HepG2 (cell line): ENCODE data around the gene ATP6V1F.

Experiments used
- HDAC6 ChIP-seq: fragments of 200-600 bp; sonication (generic); IDR thresholded peaks from 2 replicates; pipeline ENCODE4 v1.7.0; 2017; ENCODE audit warnings: mild to moderate bottlenecking, antibody characterized with exemption, low read length, low read depth
- ISL2 ChIP-seq: sonication (generic); formaldehyde crosslinking; IDR thresholded peaks from 2 replicates; pipeline ENCODE4 v1.5.0; 2020; ENCODE audit warnings: missing genetic modification reagents
- PHF21A ChIP-seq: sonication (generic); formaldehyde crosslinking; IDR thresholded peaks from 2 replicates; pipeline ENCODE4 v1.5.0; 2020; ENCODE audit warnings: mild to moderate bottlenecking, missing genetic modification reagents
- POLR2A ChIP-seq, 2 experiments: IDR thresholded peaks; 2 replicates each; pipeline ENCODE4 v1.6.1; 2011; ENCODE audit warnings: low read depth in 2 of 2, low read length in 2 of 2, mild to moderate bottlenecking in 1 of 2, moderate library complexity in 1 of 2; ENCODE audit not compliant: insufficient read depth in 1 of 2
- TCF7 ChIP-seq: sonication (generic); IDR thresholded peaks from 2 replicates; pipeline ENCODE4 v1.6.1; 2016; ENCODE audit warnings: antibody characterized with exemption, low read depth
- XBP1 ChIP-seq: sonication (generic); formaldehyde crosslinking; IDR thresholded peaks from 2 replicates; pipeline ENCODE4 v1.5.0; 2020; ENCODE audit warnings: missing genetic modification reagents
- ZNF335 ChIP-seq: sonication (generic); formaldehyde crosslinking; IDR thresholded peaks from 2 replicates; pipeline ENCODE4 v1.4.0; 2020; ENCODE audit warnings: missing genetic modification reagents
- TF ChIP-seq, protein P1 (sequence below), 2 experiments: IDR thresholded peaks; 2 replicates each; pipeline ENCODE4 v1.6.1; 2011 to 2012; ENCODE audit warnings: low read length in 2 of 2, borderline replicate concordance in 1 of 2, low read depth in 1 of 2, mild to moderate bottlenecking in 1 of 2, moderate library complexity in 1 of 2
- TF ChIP-seq, protein P2 (sequence below): sonication (generic); formaldehyde crosslinking; IDR thresholded peaks from 2 replicates; pipeline ENCODE4 v1.4.0; 2020; ENCODE audit warnings: missing genetic modification reagents
- TF ChIP-seq, protein P3 (sequence below): sonication (generic); formaldehyde crosslinking; IDR thresholded peaks from 2 replicates; pipeline ENCODE4 v1.8.1; 2023; ENCODE audit warnings: missing genetic modification reagents, inconsistent platforms, borderline replicate concordance
- TF ChIP-seq, protein P4 (sequence below): sonication (generic); formaldehyde crosslinking; IDR thresholded peaks from 2 replicates; pipeline ENCODE4 v1.5.0; 2020; ENCODE audit warnings: mild to moderate bottlenecking, missing genetic modification reagents, moderate library complexity

DNA sequence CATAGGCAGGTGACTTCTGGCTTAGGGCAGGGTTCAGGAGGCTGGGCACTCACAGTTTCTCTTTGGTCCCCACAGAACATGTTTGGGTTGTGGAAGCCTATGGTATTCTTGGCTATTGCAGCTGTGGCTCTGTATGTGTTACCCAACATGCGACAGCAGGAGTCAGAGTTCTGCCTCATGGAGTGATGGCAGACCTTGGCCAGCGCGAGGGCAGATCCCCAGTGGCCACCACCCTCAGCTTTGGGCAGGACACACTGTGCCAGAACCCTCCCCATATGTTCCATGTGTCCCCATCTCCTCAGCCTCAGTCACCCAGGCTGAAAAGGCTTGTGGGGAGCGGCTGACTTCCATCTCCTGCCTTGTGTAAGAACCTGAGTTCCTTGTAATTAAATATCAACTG, 40.9 kb upstream of the ATP6V1F start:
- TF ChIP-seq, protein P1, sequence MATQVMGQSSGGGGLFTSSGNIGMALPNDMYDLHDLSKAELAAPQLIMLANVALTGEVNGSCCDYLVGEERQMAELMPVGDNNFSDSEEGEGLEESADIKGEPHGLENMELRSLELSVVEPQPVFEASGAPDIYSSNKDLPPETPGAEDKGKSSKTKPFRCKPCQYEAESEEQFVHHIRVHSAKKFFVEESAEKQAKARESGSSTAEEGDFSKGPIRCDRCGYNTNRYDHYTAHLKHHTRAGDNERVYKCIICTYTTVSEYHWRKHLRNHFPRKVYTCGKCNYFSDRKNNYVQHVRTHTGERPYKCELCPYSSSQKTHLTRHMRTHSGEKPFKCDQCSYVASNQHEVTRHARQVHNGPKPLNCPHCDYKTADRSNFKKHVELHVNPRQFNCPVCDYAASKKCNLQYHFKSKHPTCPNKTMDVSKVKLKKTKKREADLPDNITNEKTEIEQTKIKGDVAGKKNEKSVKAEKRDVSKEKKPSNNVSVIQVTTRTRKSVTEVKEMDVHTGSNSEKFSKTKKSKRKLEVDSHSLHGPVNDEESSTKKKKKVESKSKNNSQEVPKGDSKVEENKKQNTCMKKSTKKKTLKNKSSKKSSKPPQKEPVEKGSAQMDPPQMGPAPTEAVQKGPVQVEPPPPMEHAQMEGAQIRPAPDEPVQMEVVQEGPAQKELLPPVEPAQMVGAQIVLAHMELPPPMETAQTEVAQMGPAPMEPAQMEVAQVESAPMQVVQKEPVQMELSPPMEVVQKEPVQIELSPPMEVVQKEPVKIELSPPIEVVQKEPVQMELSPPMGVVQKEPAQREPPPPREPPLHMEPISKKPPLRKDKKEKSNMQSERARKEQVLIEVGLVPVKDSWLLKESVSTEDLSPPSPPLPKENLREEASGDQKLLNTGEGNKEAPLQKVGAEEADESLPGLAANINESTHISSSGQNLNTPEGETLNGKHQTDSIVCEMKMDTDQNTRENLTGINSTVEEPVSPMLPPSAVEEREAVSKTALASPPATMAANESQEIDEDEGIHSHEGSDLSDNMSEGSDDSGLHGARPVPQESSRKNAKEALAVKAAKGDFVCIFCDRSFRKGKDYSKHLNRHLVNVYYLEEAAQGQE (IDR thresholded peaks at IDR 0.05; ENCODE audit: borderline replicate concordance in 1 of 2, low read depth in 1 of 2, low read length in 2 of 2): no peak
- TF ChIP-seq PHF21A (CRISPR knock-in tag) (no peak), XBP1 (CRISPR knock-in tag) (no peak), ISL2 (CRISPR knock-in tag) (no peak), POLR2A (IDR thresholded peaks at IDR 0.05; ENCODE audit: insufficient read depth in 1 of 2, low read depth in 2 of 2, low read length in 2 of 2) (no peak), TCF7 (no peak), ZNF335 (CRISPR knock-in tag) (no peak), HDAC6 (no peak)
- TF ChIP-seq, protein P2, sequence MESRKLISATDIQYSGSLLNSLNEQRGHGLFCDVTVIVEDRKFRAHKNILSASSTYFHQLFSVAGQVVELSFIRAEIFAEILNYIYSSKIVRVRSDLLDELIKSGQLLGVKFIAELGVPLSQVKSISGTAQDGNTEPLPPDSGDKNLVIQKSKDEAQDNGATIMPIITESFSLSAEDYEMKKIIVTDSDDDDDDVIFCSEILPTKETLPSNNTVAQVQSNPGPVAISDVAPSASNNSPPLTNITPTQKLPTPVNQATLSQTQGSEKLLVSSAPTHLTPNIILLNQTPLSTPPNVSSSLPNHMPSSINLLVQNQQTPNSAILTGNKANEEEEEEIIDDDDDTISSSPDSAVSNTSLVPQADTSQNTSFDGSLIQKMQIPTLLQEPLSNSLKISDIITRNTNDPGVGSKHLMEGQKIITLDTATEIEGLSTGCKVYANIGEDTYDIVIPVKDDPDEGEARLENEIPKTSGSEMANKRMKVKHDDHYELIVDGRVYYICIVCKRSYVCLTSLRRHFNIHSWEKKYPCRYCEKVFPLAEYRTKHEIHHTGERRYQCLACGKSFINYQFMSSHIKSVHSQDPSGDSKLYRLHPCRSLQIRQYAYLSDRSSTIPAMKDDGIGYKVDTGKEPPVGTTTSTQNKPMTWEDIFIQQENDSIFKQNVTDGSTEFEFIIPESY (CRISPR knock-in tag): no peak
- TF ChIP-seq, protein P3, sequence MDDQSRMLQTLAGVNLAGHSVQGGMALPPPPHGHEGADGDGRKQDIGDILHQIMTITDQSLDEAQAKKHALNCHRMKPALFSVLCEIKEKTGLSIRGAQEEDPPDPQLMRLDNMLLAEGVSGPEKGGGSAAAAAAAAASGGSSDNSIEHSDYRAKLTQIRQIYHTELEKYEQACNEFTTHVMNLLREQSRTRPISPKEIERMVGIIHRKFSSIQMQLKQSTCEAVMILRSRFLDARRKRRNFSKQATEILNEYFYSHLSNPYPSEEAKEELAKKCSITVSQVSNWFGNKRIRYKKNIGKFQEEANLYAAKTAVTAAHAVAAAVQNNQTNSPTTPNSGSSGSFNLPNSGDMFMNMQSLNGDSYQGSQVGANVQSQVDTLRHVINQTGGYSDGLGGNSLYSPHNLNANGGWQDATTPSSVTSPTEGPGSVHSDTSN: no peak
- TF ChIP-seq, protein P4, sequence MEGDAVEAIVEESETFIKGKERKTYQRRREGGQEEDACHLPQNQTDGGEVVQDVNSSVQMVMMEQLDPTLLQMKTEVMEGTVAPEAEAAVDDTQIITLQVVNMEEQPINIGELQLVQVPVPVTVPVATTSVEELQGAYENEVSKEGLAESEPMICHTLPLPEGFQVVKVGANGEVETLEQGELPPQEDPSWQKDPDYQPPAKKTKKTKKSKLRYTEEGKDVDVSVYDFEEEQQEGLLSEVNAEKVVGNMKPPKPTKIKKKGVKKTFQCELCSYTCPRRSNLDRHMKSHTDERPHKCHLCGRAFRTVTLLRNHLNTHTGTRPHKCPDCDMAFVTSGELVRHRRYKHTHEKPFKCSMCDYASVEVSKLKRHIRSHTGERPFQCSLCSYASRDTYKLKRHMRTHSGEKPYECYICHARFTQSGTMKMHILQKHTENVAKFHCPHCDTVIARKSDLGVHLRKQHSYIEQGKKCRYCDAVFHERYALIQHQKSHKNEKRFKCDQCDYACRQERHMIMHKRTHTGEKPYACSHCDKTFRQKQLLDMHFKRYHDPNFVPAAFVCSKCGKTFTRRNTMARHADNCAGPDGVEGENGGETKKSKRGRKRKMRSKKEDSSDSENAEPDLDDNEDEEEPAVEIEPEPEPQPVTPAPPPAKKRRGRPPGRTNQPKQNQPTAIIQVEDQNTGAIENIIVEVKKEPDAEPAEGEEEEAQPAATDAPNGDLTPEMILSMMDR (CRISPR knock-in tag): no peak
